HCT116 (cell line): Measurements from ENCODE around the gene EPB41L4A. TPM values are rescaled to one million over a fixed set of nuclear protein-coding genes. Genes with fewer than 3 reads are reported as not detected.

ENCODE experiments used
- ATAC-seq: fragments of 200-7000 bp; cut with Tn5 transposase; 2 replicates; pipeline ENCODE4 v1.9.1; 2020; ENCODE audit warnings: mild to moderate bottlenecking, moderate library complexity
- BruUV-seq: library from RNA; stranded (reverse); fragments of 400-500 nt; replicated peaks from 2 replicates; lab custom pipeline; 2021; lab: Mats Ljungman, UMichigan
- CTCF ChIA-PET: fragments of 300-600 bp; sonication (Branson Sonifier 250); formaldehyde crosslinking; loops from one replicate; lab custom pipeline; 2021; ENCODE audit warnings: antibody characterized with exemption; lab: Charles Lee
- POLR2A ChIA-PET: fragments of 300-600, 350-600 bp; sonication (Branson Sonifier 250); formaldehyde crosslinking; loops from one replicate; lab custom pipeline; 2021; ENCODE audit warnings: antibody characterized with exemption; lab: Charles Lee
- RAD21 ChIA-PET, 2 experiments: fragments of 300-600 bp; sonication (Branson Sonifier 250); formaldehyde crosslinking; loops; one replicate each; lab custom pipeline; 2023; ENCODE audit warnings: low total read pairs in 2 of 2; ENCODE audit not compliant: uncharacterized antibody in 2 of 2, unreplicated experiment in 2 of 2, low non-redundant PET in 1 of 2; lab: Charles Lee
- DNase-seq: peaks from one replicate; pipeline ENCODE4 v3.0.0-alpha.2; 2010; ENCODE audit warnings: low read depth, low spot score
- H2AFZ ChIP-seq: fragments of 200-600 bp; shearing (Covaris generic), sonication (generic); 2 replicates; pipeline ENCODE4 v1.6.1; 2017; ENCODE audit warnings: low read depth, mixed run types, mixed read lengths, antibody characterized with exemption, low read length; ENCODE audit not compliant: poor library complexity, severe bottlenecking
- H3K27ac ChIP-seq: 2 replicates; pipeline ENCODE4 v1.5.1; 2012; ENCODE audit warnings: low read depth, low read length
- H3K27me3 ChIP-seq: fragments of 200-600 bp; sonication (generic); 2 replicates; pipeline ENCODE4 v1.6.1; 2016; ENCODE audit warnings: mixed run types, low read length, mixed read lengths; ENCODE audit not compliant: insufficient read depth
- H3K36me3 ChIP-seq, 2 experiments: fragments of 200-500 bp in 1 of 2; fragments of 200-600 bp in 1 of 2; sonication (Bioruptor generic) in 1 of 2; sonication (generic) in 1 of 2; 2 replicates each; pipeline versions ENCODE4 v1.5.1 to v1.6.1; 2014 to 2016; ENCODE audit warnings: low read length in 2 of 2, inconsistent platforms in 1 of 2, mixed read lengths in 1 of 2, mixed run types in 1 of 2; ENCODE audit not compliant: insufficient read depth in 2 of 2, control insufficient read depth in 1 of 2
- H3K4me1 ChIP-seq, 2 experiments: fragments of 200-600 bp in 1 of 2; sonication (generic) in 1 of 2; 2 replicates each; pipeline versions ENCODE4 v1.5.1 to v1.6.1; 2012 to 2017; ENCODE audit warnings: low read length in 2 of 2, inconsistent platforms in 1 of 2, mild to moderate bottlenecking in 1 of 2, mixed read lengths in 1 of 2, mixed run types in 1 of 2, moderate library complexity in 1 of 2; ENCODE audit not compliant: insufficient read depth in 2 of 2, control insufficient read depth in 1 of 2
- H3K4me2 ChIP-seq: fragments of 200-600 bp; sonication (generic); 2 replicates; pipeline ENCODE4 v1.6.1; 2017; ENCODE audit warnings: mixed run types, low read length, mixed read lengths
- H3K4me3 ChIP-seq, 2 experiments: fragments of 200-600 bp in 1 of 2; sonication (generic) in 1 of 2; replicated peaks in 1 of 2; 2 replicates each; pipeline ENCODE4 v1.5.1; 2011 to 2016; ENCODE audit warnings: low read length in 2 of 2, control low read depth in 1 of 2, low read depth in 1 of 2, mild to moderate bottlenecking in 1 of 2, mixed read lengths in 1 of 2, mixed run types in 1 of 2
- H3K79me2 ChIP-seq: fragments of 200-600 bp; sonication (generic); 2 replicates; pipeline ENCODE4 v1.6.1; 2017; ENCODE audit warnings: mild to moderate bottlenecking, mixed run types, low read length, moderate library complexity, mixed read lengths; ENCODE audit not compliant: insufficient read depth
- H3K9ac ChIP-seq: fragments of 200-600 bp; sonication (generic); 2 replicates; pipeline ENCODE4 v1.6.1; 2016; ENCODE audit warnings: low read length, mixed read lengths
- H3K9me2 ChIP-seq: fragments of 200-600 bp; sonication (generic), shearing (Covaris generic); 2 replicates; pipeline ENCODE4 v1.6.1; 2017; ENCODE audit warnings: mixed run types, mild to moderate bottlenecking, moderate library complexity; ENCODE audit not compliant: insufficient read depth
- H3K9me3 ChIP-seq, 2 experiments: fragments of 200-500 bp in 1 of 2; fragments of 200-600 bp in 1 of 2; sonication (Bioruptor generic) in 1 of 2; sonication (generic) in 1 of 2; 2 replicates each; pipeline ENCODE4 v1.6.1; 2014 to 2017; ENCODE audit warnings: low read length in 2 of 2, mixed read lengths in 2 of 2, inconsistent platforms in 1 of 2, low read depth in 1 of 2, mild to moderate bottlenecking in 1 of 2, mixed run types in 1 of 2, moderate library complexity in 1 of 2; ENCODE audit not compliant: control insufficient read depth in 1 of 2, insufficient read depth in 1 of 2
- H4K20me1 ChIP-seq: fragments of 200-600 bp; sonication (generic), shearing (Covaris generic); 2 replicates; pipeline ENCODE4 v1.6.1; 2017; ENCODE audit warnings: mixed run types, mild to moderate bottlenecking, moderate library complexity; ENCODE audit not compliant: insufficient read depth
- CEBPB ChIP-seq: IDR thresholded peaks from 2 replicates; pipeline ENCODE4 v1.6.1; 2012; ENCODE audit warnings: low read depth
- EGR1 ChIP-seq: IDR thresholded peaks from 2 replicates; pipeline ENCODE4 v1.6.1; 2012; ENCODE audit warnings: low read depth
- EZH2 ChIP-seq: fragments of 200-600 bp; sonication (generic); IDR thresholded peaks from 2 replicates; pipeline ENCODE4 v1.6.1; 2017; ENCODE audit warnings: antibody characterized with exemption, mixed run types
- FOSL1 ChIP-seq: IDR thresholded peaks from 2 replicates; pipeline ENCODE4 v1.6.1; 2012; ENCODE audit warnings: low read depth
- POLR2A ChIP-seq: IDR thresholded peaks from 2 replicates; pipeline ENCODE4 v1.7.0; 2011; ENCODE audit warnings: borderline replicate concordance; ENCODE audit not compliant: insufficient read depth, insufficient read length; ENCODE audit errors: extremely low read depth
- REST ChIP-seq: IDR thresholded peaks from 2 replicates; pipeline ENCODE4 v1.6.1; 2012; ENCODE audit warnings: low read depth
- SIN3A ChIP-seq: IDR thresholded peaks from 2 replicates; pipeline ENCODE4 v1.6.1; 2012; ENCODE audit warnings: low read depth
- SRF ChIP-seq: IDR thresholded peaks from 2 replicates; pipeline ENCODE4 v1.6.1; 2012; ENCODE audit warnings: low read depth
- YY1 ChIP-seq: IDR thresholded peaks from 2 replicates; pipeline ENCODE4 v1.6.1; 2011; ENCODE audit warnings: low read length, low read depth, moderate library complexity, mild to moderate bottlenecking; ENCODE audit not compliant: insufficient replicate concordance; ENCODE audit errors: extremely low read depth
- ZFX ChIP-seq: fragments of 450-650 bp; IDR thresholded peaks from 2 replicates; pipeline ENCODE4 v1.6.1; 2017
- ZNF274 ChIP-seq: fragments of 200-500 bp; sonication (Bioruptor generic); IDR thresholded peaks from 2 replicates; pipeline ENCODE4 v1.6.1; 2014; ENCODE audit warnings: mild to moderate bottlenecking, low read depth, low read length, inconsistent platforms
- intact Hi-C: fragments of 100-400 bp; cut with micrococcal nuclease; formaldehyde crosslinking; loops from 2 replicates; pipeline ENCODE4 v1.10.0; 2022
- total RNA-seq: library from RNA; stranded (reverse); gene quantifications from one replicate; pipeline ENCODE4 v1.2.1, GENCODE V29; 2021; ENCODE audit not compliant: unreplicated experiment

The EPB41L4A gene
- total RNA-seq, 1 experiment from 2014 or later = 2.8 TPM

- ChIA-PET POLR2A (no interaction called here), RAD21 (no interaction called here), CTCF (no interaction called here)
- H3K4me1 ChIP-seq = no peaks in the 10 kb centered on the region
- H3K4me2 ChIP-seq = no peak overlapping the region
- no peak overlapping the region for H3K27ac ChIP-seq
- H3K27me3 ChIP-seq = no peaks in the 10 kb centered on the region
- no peak overlapping the region for H3K9ac ChIP-seq
- H3K4me3 ChIP-seq = no peak overlapping the region
- no peaks in the 10 kb centered on the region for H3K79me2 ChIP-seq
- no peaks in the 10 kb centered on the region for H3K9me3 ChIP-seq
- no peak for TF ChIP-seq ZNF274
- TF ChIP-seq FOSL1 = no peak
- TF ChIP-seq ZFX = no peak
- TF ChIP-seq EZH2 = no peak
- TF ChIP-seq YY1 = no peak
- no peak for TF ChIP-seq REST
- no peak for TF ChIP-seq EGR1
- no peak for TF ChIP-seq CEBPB
- no peak for TF ChIP-seq SIN3A
- no peak for TF ChIP-seq SRF
- no peak for TF ChIP-seq POLR2A
- intact Hi-C loops = no loop called here
- ATAC-seq (no peak), DNase-seq (no peak)
- no TSS peak for BruUV-seq
- no peaks in the 10 kb centered on the region for H3K9me2 ChIP-seq
- H4K20me1 ChIP-seq = no peaks in the 10 kb centered on the region
- H3K36me3 ChIP-seq = no peaks in the 10 kb centered on the region
- no peak overlapping the region for H2AFZ ChIP-seq
Observed at GRCh38 chr5:112248623-112249022, 170.5 kb downstream of the EPB41L4A start.
